ENCODE measurements around the gene AMBP. TPM values are rescaled to one million over a fixed set of nuclear protein-coding genes. Genes with fewer than 3 reads are reported as not detected.

Gene AMBP
- total and polyA plus RNA-seq, 4 donors, result 3,440 to 6,678 (median 4,863) TPM

- TF ChIP-seq, protein P1, sequence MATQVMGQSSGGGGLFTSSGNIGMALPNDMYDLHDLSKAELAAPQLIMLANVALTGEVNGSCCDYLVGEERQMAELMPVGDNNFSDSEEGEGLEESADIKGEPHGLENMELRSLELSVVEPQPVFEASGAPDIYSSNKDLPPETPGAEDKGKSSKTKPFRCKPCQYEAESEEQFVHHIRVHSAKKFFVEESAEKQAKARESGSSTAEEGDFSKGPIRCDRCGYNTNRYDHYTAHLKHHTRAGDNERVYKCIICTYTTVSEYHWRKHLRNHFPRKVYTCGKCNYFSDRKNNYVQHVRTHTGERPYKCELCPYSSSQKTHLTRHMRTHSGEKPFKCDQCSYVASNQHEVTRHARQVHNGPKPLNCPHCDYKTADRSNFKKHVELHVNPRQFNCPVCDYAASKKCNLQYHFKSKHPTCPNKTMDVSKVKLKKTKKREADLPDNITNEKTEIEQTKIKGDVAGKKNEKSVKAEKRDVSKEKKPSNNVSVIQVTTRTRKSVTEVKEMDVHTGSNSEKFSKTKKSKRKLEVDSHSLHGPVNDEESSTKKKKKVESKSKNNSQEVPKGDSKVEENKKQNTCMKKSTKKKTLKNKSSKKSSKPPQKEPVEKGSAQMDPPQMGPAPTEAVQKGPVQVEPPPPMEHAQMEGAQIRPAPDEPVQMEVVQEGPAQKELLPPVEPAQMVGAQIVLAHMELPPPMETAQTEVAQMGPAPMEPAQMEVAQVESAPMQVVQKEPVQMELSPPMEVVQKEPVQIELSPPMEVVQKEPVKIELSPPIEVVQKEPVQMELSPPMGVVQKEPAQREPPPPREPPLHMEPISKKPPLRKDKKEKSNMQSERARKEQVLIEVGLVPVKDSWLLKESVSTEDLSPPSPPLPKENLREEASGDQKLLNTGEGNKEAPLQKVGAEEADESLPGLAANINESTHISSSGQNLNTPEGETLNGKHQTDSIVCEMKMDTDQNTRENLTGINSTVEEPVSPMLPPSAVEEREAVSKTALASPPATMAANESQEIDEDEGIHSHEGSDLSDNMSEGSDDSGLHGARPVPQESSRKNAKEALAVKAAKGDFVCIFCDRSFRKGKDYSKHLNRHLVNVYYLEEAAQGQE (IDR thresholded peaks at IDR 0.05), result no peak
- no peak for TF ChIP-seq JUND (IDR thresholded peaks at IDR 0.05)
These were observed 52.3 kb downstream of the AMBP start (continued) for GRCh38 chr9:114025760-114026159.

- no peak for DNase-seq (ENCODE audit: low spot score)
- H3K36me3 ChIP-seq (ENCODE audit: control insufficient read depth in 4 of 4, insufficient read depth in 3 of 4, low read depth in 1 of 4, low read length in 3 of 4), result peaks cover 0 to 21% (median under 1%) of the 10 kb centered on the region in 4 donors
- no peak overlapping the region for H3K9ac ChIP-seq (ENCODE audit: low read depth in 1 of 2, low read length in 2 of 2)
- TF ChIP-seq RXRA (IDR thresholded peaks at IDR 0.05) (no peak), CTCF (IDR thresholded peaks at IDR 0.05; ENCODE audit: low read depth, low read length, missing input control) (no peak), ATF3 (IDR thresholded peaks at IDR 0.05) (no peak), GABPA (IDR thresholded peaks at IDR 0.05 in 1 of 2, conservative IDR thresholded peaks at IDR 0.05 in 1 of 2) (no peak), NR2F2 (IDR thresholded peaks at IDR 0.05) (no peak)
- no peaks in the 10 kb centered on the region for H3K9me3 ChIP-seq (ENCODE audit: control insufficient read depth in 4 of 4, low read length in 3 of 4)
- H3K27me3 ChIP-seq (ENCODE audit: control insufficient read depth in 4 of 4, insufficient read depth in 4 of 4, low read length in 3 of 4), result no peaks in the 10 kb centered on the region
- H3K4me3 ChIP-seq (ENCODE audit: low read depth in 1 of 3, low read length in 3 of 3), result no peak overlapping the region
- H3K4me1 ChIP-seq (ENCODE audit: control insufficient read depth in 4 of 4, insufficient read depth in 4 of 4, low read length in 3 of 4), result no peaks in the 10 kb centered on the region
- H3K27ac ChIP-seq (ENCODE audit: low read depth in 1 of 2, low read length in 2 of 2), result no peak overlapping the region
- WGBS, result 95% methylated on average over 3 of the region's 3 CpGs
These were observed 52.8 kb downstream of the AMBP start for GRCh38 chr9:114025196-114025753.

DNA sequence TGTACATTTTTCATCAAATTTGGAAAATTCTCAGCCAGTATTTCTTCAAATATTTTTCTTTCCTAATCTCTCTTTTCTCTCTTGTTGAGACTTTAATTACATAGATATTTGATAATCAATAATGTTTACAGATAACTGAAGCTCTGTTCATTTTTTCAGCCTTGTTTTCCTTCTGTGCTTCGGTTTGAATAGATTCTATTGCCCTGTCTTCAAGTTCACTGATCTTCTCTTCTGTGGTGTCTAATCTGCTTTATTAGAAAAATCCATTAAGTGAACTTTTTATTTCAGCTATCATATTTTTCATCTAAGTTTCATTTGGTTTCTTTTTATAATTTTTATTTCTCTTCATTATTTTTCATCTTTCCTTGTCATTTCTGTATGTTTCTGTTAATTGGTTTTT is 54.1 kb downstream of the AMBP start:
- H3K36me3 ChIP-seq (ENCODE audit: control insufficient read depth in 4 of 4, insufficient read depth in 3 of 4, low read depth in 1 of 4, low read length in 3 of 4), result peaks cover 0 to 15% (median 8%) of the 10 kb centered on the region in 4 donors
- DNase-seq (ENCODE audit: low spot score), result no peak
- H3K4me3 ChIP-seq (ENCODE audit: low read depth in 1 of 3, low read length in 3 of 3), result no peak overlapping the region
- no peak overlapping the region for H3K9ac ChIP-seq (ENCODE audit: low read depth in 1 of 2, low read length in 2 of 2)
- WGBS, result 100% methylated on average over 1 of the region's 1 CpG
- H3K27me3 ChIP-seq (ENCODE audit: control insufficient read depth in 4 of 4, insufficient read depth in 4 of 4, low read length in 3 of 4), result no peaks in the 10 kb centered on the region
- H3K4me1 ChIP-seq (ENCODE audit: control insufficient read depth in 4 of 4, insufficient read depth in 4 of 4, low read length in 3 of 4), result no peaks in the 10 kb centered on the region
- TF ChIP-seq NR2F2 (IDR thresholded peaks at IDR 0.05), result no peak
- TF ChIP-seq RAD21 (IDR thresholded peaks at IDR 0.05), result no peak
- TF ChIP-seq HNF4G (IDR thresholded peaks at IDR 0.05), result no peak
- no peaks in the 10 kb centered on the region for H3K9me3 ChIP-seq (ENCODE audit: control insufficient read depth in 4 of 4, low read length in 3 of 4)
- no peak overlapping the region for H3K27ac ChIP-seq (ENCODE audit: low read depth in 1 of 2, low read length in 2 of 2)

- Histone ChIP-seq H3K36me3 (ENCODE audit: control insufficient read depth in 4 of 4, insufficient read depth in 3 of 4, low read depth in 1 of 4, low read length in 3 of 4) (peaks cover 5 to 31% (median 16%) of the 10 kb centered on the region in 4 donors), H3K9ac (ENCODE audit: low read depth in 1 of 2, low read length in 2 of 2) (no peak overlapping the region), H3K27me3 (ENCODE audit: control insufficient read depth in 4 of 4, insufficient read depth in 4 of 4, low read length in 3 of 4) (no peaks in the 10 kb centered on the region), H3K4me3 (ENCODE audit: low read depth in 1 of 3, low read length in 3 of 3) (no peak overlapping the region), H3K4me1 (ENCODE audit: control insufficient read depth in 4 of 4, insufficient read depth in 4 of 4, low read length in 3 of 4) (no peaks in the 10 kb centered on the region), H3K9me3 (ENCODE audit: control insufficient read depth in 4 of 4, low read length in 3 of 4) (no peaks in the 10 kb centered on the region), H3K27ac (ENCODE audit: low read depth in 1 of 2, low read length in 2 of 2) (no peak overlapping the region)
- TF ChIP-seq FOXA2 (IDR thresholded peaks at IDR 0.05) (no peak), RXRA (IDR thresholded peaks at IDR 0.05) (no peak), SP1 (IDR thresholded peaks at IDR 0.05) (no peak), JUND (IDR thresholded peaks at IDR 0.05) (no peak), HNF4G (IDR thresholded peaks at IDR 0.05) (no peak), NR2F2 (IDR thresholded peaks at IDR 0.05) (no peak), ATF3 (IDR thresholded peaks at IDR 0.05) (no peak)
- TF ChIP-seq, protein P2, sequence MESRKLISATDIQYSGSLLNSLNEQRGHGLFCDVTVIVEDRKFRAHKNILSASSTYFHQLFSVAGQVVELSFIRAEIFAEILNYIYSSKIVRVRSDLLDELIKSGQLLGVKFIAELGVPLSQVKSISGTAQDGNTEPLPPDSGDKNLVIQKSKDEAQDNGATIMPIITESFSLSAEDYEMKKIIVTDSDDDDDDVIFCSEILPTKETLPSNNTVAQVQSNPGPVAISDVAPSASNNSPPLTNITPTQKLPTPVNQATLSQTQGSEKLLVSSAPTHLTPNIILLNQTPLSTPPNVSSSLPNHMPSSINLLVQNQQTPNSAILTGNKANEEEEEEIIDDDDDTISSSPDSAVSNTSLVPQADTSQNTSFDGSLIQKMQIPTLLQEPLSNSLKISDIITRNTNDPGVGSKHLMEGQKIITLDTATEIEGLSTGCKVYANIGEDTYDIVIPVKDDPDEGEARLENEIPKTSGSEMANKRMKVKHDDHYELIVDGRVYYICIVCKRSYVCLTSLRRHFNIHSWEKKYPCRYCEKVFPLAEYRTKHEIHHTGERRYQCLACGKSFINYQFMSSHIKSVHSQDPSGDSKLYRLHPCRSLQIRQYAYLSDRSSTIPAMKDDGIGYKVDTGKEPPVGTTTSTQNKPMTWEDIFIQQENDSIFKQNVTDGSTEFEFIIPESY (IDR thresholded peaks at IDR 0.05), result no peak
- 79% methylated on average over 3 of the region's 3 CpGs for WGBS
- DNase-seq (ENCODE audit: low spot score), result no peak
These were observed 56.5 kb downstream of the AMBP start for GRCh38 chr9:114021578-114021977.
